Stimulated activated naive CD4-positive, alpha-beta T cell (primary cell): ENCODE results near the gene EDIL3.
"Not testable (repeated sequence)": the region's sequence is repeated elsewhere in the genome, so short reads cannot be mapped to it uniquely, and the experiment has no call there.

ENCODE experiments used
- DNase-seq, 6 experiments: peaks; one replicate each; lab custom pipeline; 2025; lab: John Stamatoyannopoulos, UW

The EDIL3 gene

DNA sequence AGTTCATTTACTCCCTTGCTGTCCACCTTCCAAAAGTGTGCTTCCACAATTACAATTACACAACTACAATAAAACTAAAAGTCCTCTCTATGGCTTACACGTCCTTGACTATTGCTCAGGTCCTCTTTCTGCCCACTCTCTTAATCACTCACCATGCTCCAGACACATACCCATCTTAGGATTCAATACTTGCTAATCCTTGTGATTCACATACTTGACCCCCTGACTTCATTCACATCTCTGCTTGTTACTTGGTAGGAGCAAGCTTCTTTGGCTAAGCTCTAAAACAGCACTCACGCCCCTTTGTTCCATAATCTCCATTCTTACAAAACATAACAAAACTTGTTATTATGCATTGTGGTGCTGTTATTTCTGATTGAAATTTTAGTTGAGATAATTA, 215.8 kb downstream of the EDIL3 start:
- DNase-seq, result no peak

DNA sequence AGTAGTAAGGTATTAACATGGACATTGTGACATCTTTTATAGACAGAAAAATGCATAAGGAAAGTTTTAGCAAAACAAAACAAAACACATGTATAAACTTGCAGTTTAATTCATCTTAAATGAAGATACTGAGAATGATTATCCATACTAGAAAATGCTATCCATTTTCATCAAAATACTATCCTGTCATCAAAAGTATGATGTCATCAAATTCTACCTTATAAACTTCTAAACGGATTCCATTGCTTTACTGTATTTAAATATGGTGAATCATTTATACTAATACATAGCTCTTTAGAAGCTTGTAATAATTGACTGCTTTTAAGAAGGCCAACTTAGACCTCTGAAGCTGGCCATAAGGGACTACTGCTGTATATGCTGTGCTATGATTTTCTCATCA, 221.0 kb downstream of the EDIL3 start:
- no peak for DNase-seq

DNA sequence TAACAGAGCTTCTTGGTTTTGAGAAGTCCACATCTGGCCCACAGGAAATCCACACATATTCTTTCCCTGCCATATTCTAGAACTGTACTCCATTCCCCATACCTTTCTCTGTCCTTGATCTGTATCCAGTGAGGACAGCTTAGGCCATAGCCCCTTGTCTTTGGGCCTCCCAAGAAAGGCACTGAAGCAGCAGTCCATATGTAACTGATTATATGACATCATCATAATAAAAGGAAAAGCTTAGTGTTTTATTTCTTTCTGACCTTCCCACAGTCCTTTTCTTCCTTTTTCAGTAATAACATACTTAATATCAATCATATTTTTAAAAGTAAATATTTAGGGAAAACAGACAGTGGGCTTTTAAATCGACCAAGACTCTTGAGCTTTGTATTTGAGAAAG, 222.0 kb downstream of the EDIL3 start:
- DNase-seq, result no peak

DNA sequence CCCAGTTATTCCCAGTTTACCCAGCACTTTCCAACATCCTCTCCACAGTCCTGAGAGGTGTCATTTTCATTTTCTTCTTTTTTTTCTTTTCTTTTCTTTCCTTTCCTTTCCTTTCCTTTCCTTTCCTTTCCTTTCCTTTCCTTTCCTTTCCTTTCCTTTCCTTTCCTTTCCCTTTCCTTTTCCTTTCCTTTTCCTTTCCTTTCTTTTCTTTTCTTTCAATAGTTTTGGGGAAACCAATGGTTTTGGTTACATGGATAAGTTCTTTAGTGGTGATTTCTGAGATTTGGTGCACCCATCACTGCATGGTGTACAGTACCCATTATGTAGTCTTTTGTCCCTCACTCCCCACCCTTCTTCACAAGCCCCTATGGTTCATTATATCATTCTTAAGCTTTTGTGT, 224.0 kb downstream of the EDIL3 start:
- not testable (repeated sequence) for DNase-seq

DNA sequence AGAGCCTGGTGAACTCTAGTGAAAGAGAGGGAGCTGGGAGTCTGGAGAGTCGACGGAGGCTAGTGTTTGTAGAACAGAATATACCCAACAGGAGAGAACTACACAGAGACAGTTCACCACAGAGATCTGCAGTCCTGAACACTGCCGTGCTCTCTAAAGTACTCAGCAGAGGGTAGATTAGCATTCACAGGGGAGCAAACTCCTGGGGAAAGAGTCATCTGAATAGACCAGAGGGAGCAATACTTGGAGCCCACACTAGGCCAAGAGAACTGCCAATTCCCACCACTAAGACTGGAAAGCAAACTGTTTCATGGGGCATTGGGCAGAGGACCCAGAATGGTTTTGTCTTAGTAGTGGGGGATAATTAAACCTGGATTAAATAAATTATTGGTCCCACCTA, 235.6 kb downstream of the EDIL3 start:
- DNase-seq, result no peak

DNA sequence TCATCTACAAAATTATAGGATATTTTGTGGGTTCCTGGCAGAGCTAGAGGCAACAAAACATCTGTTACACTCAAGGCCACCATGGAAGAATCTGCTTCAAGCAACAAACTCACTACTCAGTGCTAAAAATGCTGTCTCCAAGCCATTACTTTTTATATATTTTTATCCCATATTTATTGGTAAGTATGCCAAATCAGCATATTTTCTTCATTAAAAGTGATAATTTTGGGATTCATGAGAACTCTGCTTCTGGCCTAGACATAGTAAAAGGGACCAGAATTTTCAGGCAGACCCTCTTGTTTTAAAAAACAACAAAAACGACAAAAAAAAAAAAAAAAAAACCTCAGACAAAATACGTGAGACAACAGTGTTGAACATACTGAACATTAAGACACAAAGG, 236.0 kb downstream of the EDIL3 start:
- no peak for DNase-seq

DNA sequence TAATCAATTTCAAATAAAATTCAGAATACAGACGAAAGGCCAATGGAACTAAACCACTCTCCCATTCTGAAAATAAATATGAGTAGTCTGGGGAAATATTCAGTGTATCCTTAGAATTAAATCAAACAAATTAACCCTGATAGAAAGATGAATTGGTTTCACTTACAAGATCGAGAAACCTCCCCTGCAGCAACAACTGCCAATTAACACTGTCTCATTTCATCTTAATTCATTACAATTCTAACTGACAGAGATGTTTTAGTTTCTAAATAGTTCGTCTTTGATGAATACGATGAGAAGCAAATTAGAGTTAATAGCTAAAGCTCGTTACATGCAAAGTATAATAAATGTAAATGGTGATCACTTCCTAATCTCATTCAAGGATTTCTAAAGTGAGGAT, 247.1 kb downstream of the EDIL3 start:
- no peak for DNase-seq

DNA sequence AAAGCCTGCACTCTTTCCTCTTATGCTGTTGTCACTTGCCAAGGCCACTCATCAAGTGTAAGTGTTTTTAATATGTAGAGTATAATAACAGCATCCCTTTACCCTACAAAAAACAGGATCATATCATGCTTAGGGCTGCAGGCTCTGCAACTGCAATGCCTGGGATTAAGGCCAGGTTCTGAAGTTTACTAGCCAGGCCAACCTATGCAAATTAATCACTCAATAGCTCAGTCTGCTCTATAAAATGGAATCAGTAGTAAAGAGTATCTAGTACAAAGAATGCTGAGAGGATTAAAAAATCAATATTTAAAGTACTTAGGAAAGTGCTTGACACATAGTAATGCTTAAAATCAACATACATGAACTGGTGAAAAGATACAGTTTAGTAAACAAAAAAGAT, 253.3 kb downstream of the EDIL3 start:
- DNase-seq, result no peak

DNA sequence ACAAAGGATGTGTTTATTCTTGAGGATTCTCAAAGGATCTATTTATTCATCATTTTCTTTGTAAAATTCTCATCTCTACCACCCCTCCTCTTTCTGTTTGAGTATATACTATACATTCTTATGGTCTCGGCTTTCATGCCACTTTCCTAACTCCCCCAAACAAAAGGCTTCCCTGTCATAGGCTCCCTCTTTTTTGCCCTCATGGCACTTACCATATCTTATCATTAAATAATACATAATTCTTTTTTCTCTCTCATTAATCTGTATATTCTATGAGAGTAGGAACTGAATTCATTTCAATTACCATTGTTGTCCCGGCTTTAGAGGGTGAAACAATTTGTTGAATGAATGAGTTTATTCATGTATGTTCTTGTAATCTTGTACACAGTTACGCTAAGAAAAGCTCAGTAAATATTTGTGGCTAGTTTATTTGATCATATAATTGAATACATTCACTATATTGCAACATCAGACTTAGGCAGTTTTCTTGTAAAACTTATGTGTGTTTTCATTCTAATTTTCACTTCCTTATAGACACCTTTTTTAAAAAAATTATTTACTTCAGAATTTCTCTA, 254.6 kb downstream of the EDIL3 start:
- no peak for DNase-seq

DNA sequence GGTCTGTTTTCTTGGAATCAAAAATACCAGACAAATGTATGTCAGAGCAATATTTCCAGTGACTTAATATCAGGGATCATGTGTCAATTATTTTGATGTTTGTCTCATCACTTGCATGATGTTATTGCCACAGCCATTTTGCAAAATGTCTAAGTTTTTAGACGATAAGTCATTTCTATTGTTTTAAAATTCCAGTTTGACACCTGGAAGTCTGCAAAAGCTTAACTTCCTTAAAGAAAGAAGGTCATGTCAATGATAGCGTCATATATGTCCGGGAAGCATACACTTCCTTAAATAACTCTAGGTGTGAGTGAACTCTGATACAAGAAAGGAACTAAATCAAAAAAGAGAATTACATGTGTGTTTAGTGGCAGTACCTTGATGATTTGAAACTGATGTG, 259.5 kb downstream of the EDIL3 start:
- DNase-seq, result no peak

DNA sequence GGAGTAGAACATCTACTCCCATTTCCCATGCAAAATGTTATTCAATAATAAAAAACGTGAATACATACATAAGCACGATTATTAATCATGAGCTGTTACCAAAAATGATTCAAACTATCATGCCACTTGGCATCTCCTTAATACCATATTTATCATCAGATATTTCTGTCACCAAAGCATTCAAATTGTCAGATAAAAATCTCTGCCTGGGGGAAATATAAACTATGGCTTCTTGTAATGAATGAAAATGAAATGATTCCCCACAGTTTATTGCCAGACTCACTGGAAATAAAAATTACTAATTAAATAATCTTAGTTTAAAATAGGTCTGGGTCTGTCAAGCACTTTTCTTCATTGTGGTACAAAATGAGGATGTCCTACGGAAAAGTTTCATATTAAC, 265.4 kb downstream of the EDIL3 start:
- DNase-seq, result no peak

DNA sequence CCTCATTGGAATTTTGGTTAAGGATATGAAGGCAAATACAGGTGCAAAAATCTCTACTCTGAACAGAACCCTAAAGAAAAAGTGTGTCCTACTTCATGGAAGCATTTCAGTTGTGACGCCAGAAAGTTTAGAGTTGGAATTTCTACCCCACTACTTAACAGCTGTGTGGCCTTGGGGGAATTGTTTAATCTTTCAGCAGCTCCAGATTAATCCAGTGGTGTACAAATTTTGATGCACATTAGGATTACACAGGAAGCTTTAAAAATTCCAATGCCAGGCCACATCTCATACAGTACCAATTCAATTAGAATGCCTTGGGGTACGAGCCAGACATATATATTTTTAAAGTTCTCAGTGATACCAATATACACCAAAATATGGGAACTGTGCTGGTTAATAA, 266.1 kb downstream of the EDIL3 start:
- DNase-seq, result no peak

DNA sequence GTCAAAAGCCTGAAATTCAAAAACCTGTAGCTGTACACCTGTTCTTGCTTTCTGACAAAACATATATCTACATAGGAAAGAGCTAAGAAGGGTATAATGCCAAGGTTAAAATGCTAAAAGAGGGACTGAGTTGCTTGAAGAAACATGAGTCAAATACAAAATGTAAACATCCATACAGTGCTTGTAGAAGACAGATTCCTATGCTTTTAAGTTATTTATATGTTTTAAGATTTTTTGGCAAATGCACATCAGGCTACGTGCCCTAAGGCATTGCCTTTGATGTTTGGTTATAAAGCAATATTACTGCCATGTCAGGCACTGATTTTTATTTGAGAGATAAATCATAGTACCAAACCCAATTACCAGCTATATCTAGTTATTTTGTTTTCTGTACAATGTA, 269.0 kb downstream of the EDIL3 start:
- DNase-seq, result no peak

DNA sequence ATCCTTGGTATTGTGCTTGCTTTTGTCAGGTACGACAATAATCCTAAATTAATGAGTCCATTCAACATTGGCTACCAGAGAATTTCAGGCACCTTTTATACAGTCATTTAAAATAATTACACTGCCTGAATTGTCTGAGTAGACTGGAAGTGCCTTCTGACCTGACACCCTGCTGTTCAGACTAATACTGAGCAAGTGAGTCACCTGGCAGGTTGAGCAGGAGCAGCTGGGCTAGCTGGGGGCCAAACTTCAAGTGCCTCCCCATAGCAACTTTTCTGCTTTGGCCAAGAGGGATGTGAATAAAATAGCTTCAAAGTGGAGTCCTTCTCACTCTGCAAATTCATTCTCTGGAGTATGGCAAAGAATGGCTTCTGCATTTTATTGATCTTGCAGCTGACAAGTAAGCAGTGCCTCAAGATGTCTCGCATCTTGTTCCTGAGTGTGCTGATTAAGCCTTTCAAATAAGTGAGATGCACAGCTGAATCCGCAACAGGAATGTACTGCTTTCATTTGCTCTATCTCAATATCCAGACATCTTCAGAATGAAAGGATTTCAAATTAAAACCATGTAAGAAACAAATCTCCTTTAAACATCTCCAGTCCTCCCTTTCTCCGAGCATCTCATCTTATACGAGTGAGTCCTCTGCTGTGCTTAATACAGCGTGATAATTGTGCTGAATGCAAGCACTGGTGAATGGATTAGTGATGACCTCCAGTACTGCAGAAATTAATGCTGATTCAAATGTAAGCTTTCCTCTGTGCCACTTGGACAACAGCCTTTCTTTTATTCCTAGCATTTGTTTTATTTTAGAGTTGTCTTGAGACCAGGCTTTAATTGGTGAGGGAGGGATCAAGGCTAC, 271.2 kb downstream of the EDIL3 start:
- no peak for DNase-seq

DNA sequence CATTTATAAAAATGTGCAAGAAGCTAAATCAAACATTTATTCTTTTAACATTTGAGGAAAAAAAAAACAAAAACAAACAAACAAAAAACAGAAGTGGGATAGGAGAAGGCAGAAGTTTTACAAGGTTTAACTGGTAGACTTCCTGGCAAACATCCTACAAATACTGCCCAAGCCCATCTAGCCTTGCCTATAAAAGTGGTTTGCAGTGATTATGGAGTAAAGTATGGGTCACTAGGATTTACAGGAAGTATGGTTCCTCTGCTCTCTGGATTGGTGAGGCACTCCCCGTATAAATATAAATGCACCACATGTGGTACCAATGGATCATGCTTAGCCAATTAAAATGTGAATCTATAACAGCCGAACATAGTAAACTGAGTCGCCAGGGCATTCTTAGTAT, 291.9 kb downstream of the EDIL3 start:
- no peak for DNase-seq

DNA sequence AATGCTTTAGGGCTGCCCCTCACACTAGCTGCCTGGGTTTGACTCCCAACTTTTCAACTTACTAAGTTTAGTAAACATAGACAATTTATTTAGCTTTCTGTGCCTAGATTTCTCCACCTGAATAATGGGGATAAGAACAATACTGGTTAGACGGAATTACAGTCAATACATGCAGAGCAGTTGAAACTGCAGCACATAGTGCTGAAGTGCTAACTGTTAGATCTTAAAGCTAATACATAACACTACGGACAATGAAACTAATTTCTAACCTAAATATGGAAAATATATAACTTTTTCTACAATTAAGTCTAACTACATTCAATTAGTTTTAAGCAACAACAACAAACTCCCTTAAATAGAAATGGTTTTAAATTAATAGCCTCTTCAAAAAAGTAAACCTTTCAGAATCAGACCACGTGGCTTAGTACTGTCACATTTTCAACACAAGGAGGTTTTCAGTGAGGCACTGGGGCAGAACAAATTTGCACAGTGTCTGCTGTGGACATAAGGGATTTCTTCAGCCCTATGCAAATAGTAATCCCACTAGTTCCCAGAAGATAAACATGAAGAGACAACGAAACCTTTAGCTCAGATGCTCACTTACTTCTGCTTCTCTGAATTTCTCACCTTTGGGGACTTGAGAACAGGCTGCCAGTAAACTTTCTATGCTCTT, 293.4 kb downstream of the EDIL3 start:
- no peak for DNase-seq

DNA sequence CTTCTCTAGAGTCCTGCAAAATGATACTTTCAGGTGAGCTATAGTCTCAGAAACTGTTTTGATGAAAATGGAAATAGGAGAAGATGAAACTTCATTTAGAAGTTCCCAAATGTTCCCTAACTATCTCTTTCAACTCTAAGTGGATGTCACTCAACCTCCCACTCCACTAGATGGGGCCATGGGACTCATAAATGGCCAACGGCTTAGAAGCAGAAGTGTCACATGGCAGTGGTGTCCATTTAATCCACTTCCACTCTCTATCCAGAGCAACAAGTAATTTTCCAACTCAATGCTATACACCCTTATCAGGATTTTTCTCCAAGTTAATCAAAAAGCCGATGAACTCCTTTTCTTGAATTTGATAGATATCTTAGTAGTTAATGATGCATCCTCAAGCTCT, 295.7 kb downstream of the EDIL3 start:
- DNase-seq, result no peak

DNA sequence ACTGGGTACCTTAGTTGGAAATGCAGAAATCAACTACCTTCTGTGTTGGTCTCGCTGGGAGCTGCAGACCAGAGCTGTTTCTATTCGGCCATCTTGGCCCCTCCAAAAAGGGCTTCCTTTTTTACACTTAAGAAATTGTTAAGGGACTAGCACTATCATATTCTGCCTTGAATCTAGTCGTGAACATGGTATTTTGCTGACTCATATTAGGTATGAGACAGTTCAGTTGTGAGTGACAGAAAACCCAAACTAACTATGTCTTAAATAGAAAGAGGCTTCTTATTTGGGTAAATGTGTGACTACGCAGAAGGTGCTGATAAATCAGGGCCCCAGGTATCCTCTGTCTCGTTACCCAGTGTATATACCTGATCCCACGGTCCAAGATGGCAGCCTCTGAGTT, 298.2 kb downstream of the EDIL3 start:
- DNase-seq, result no peak

DNA sequence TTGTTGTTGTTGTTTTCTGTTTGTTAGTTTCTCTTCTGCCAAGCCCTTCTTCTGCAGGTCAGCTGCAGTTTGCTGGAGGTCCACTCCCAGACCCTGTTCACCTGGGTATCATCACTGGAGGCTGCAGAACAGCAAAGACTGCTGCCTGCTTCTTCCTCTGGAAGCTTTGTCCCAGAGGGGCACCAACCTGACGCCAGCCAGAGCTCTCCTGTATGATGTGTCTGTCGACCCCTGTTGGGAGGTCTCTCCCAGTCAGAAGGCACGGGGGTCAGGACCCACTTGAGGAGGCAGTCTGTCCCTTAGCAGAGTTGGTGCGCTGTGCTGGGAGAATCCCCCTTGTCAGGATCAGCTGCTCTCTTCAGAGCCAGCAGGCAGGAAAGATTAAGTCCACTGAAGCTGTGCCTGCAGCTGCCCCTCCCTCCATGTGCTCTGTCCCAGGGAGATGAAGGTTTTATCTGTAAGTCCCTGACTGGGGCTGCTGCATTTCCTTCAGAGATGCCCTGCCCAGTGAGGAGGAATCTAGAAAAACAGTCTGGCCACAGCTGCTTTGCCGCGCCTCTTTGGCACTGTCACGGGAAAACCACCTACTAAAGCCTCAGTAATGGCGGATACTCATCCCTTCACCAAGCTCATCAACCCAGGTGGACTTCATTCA, 299.2 kb downstream of the EDIL3 start:
- DNase-seq, result no peak

DNA sequence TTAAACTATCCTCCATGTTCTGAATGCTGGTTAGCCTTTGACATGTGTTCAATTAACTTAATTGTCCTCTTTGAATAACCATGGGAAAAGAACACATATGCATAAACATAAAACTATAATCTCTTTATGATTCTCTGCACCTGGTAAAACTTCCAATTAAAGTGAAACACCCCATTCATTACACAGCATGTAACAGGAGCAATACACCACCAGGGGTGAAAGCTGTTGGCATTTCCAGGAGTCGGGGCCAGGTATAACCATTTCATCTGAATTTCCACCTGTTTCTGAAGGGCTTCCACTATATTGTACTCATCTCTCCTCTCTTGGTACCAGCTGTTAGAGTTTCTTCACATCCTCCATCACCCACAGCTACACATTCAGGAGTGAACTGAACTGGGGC, 303.8 kb downstream of the EDIL3 start:
- DNase-seq, result no peak

DNA sequence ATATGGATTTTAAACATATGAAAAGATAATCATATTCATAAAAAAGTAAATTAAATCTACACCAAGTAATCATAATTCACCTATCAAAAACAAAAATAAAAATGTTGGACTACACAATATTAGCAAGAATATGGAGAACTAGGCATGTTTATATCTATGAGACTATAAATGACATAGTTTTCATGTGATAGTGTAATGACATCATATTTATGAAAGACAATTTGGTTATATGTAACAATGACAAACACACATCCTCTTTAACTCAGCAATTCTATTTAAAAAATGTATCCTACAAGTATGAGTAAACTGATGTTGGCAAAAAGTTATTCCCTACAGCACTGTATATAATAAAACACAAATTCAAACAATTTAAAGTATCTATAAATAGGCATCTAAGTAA, 312.3 kb downstream of the EDIL3 start:
- DNase-seq, result no peak

DNA sequence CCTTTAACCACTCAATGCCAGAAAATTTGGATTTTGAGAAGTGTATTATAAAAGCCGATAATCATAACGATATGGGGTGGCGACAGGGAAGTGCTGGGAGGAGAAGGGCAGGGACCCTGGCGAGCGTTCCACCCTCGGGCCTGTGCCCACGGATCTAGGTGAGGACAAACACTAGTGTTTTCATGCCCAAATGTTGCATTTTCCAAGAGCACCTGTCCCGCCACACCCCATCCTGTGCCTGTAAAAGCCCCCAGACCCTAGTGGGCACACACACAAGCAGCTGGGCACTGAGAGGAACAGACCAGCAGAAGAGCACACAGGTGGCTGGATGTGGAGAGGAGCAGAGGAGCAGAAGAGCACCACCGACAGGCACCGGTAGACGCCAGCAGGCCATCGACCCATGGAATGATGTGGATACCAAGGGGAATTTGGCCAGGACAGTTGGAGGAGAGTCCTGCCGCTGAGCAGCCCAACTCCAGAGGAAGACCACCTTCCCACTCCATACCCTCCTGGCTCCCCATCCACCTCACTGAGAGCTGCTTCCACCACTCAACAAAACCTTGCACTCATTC, 315.0 kb downstream of the EDIL3 start:
- DNase-seq, result no peak

DNA sequence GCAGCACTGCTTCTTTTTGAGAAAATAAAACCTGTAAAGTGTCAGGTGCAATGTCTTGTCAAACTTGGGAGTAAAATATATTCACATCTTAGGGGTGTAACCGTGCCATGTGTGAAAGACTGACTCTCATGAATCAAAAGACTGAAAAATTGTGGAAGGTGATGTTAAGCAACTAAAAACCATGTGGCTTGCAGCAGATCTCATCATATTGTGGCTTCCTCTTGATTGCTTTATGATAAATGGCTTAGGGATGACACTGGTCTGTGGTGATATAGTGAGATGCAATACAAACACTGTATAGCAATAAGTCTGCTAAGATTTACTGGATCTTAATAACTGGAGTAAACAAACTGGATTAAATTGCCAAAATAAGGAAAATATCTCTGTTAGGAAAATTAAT, 321.6 kb downstream of the EDIL3 start:
- no peak for DNase-seq
